H1 (cell line): Measurements from ENCODE around the gene COL6A6. TPM values are rescaled to one million over a fixed set of nuclear protein-coding genes. Genes with fewer than 3 reads are reported as not detected.

Experiments used
- CTCF ChIA-PET: fragments of 300-600 bp; sonication (Branson Sonifier 250); formaldehyde crosslinking; loops from one replicate; lab custom pipeline; 2021; ENCODE audit not compliant: partially characterized antibody; lab: Charles Lee
- POLR2A ChIA-PET: fragments of 300-600 bp; sonication (Branson Sonifier 250); formaldehyde crosslinking; loops from one replicate; lab custom pipeline; 2021; ENCODE audit warnings: inconsistent platforms; ENCODE audit not compliant: partially characterized antibody; lab: Charles Lee
- DNase-seq, 2 experiments: peaks; one replicate each; pipeline versions ENCODE4 v3.0.0 to v3.0.0-alpha.2; 2010 to 2022; ENCODE audit warnings: low spot score in 2 of 2, low read depth in 1 of 2, mixed read lengths in 1 of 2
- FAIRE-seq: peaks from 2 replicates; lab custom pipeline; 2011; peaks lifted over from hg19 to GRCh38; lab: Jason Lieb, UNC
- H2AFZ ChIP-seq: 2 replicates; pipeline ENCODE4 v1.8.1; 2012; ENCODE audit warnings: low read length, inconsistent platforms
- H2AK5ac ChIP-seq: 2 replicates; pipeline ENCODE4 v1.6.1; 2013; ENCODE audit warnings: low read depth, low read length
- H2BK120ac ChIP-seq: replicated peaks from 2 replicates; pipeline ENCODE3; 2013; ENCODE audit warnings: low read depth, low read length, inconsistent platforms
- H2BK12ac ChIP-seq: 2 replicates; pipeline ENCODE4 v1.6.1; 2013; ENCODE audit warnings: low read depth, low read length
- H2BK15ac ChIP-seq: 2 replicates; pipeline ENCODE4 v1.6.1; 2013; ENCODE audit warnings: low read length
- H2BK20ac ChIP-seq: 2 replicates; pipeline ENCODE4 v1.6.1; 2013; ENCODE audit warnings: low read length
- H2BK5ac ChIP-seq: 2 replicates; pipeline ENCODE4 v1.6.1; 2013; ENCODE audit warnings: low read depth, low read length
- H3K14ac ChIP-seq: 2 replicates; pipeline ENCODE4 v1.6.1; 2013; ENCODE audit warnings: inconsistent platforms; ENCODE audit not compliant: insufficient read length
- H3K18ac ChIP-seq: 2 replicates; pipeline ENCODE4 v1.6.1; 2013; ENCODE audit warnings: low read length; ENCODE audit errors: extremely low read depth
- H3K23ac ChIP-seq: 2 replicates; pipeline ENCODE4 v1.6.1; 2013; ENCODE audit warnings: inconsistent platforms; ENCODE audit not compliant: insufficient read length
- H3K23me2 ChIP-seq: 2 replicates; pipeline ENCODE4 v1.6.1; 2013; ENCODE audit warnings: low read depth, low read length
- H3K27ac ChIP-seq: 2 replicates; pipeline ENCODE4 v1.6.1; 2011; ENCODE audit warnings: low read depth, low read length, inconsistent platforms
- H3K27me3 ChIP-seq, 4 experiments: replicated peaks in 1 of 4; 1 replicate in 1 of 4; 2 replicates in 3 of 4; pipeline versions ENCODE4 v1.6.1 to v1.8.1; 2011 to 2013; ENCODE audit warnings: low read length in 3 of 4, mild to moderate bottlenecking in 3 of 4, inconsistent platforms in 2 of 4, mixed read lengths in 2 of 4, moderate library complexity in 1 of 4; ENCODE audit not compliant: control insufficient read depth in 3 of 4, insufficient read depth in 3 of 4; ENCODE audit errors: extremely low read depth in 1 of 4
- H3K36me3 ChIP-seq, 4 experiments: 2 replicates each; pipeline versions ENCODE4 v1.6.1 to v1.8.1; 2011 to 2013; ENCODE audit warnings: mild to moderate bottlenecking in 4 of 4, low read length in 3 of 4, moderate library complexity in 2 of 4, control low read depth in 1 of 4, inconsistent platforms in 1 of 4; ENCODE audit not compliant: insufficient read depth in 4 of 4, control insufficient read depth in 2 of 4
- H3K4ac ChIP-seq: replicated peaks from 2 replicates; pipeline ENCODE3; 2013; ENCODE audit warnings: low read length, low read depth, mixed read lengths, inconsistent platforms; ENCODE audit not compliant: insufficient read length
- H3K4me1 ChIP-seq, 4 experiments: replicated peaks in 1 of 4; 1 replicate in 1 of 4; 2 replicates in 3 of 4; pipeline versions ENCODE4 v1.6.1 to v1.8.1; 2011 to 2013; ENCODE audit warnings: low read length in 3 of 4, inconsistent platforms in 2 of 4, mixed read lengths in 1 of 4; ENCODE audit not compliant: insufficient read depth in 4 of 4, control insufficient read depth in 3 of 4
- H3K4me2 ChIP-seq, 2 experiments: 2 replicates each; pipeline versions ENCODE4 v1.6.1 to v1.8.1; 2011 to 2013; ENCODE audit warnings: low read depth in 2 of 2, low read length in 2 of 2, control low read depth in 1 of 2, inconsistent platforms in 1 of 2, mild to moderate bottlenecking in 1 of 2; ENCODE audit not compliant: insufficient read depth in 1 of 2
- H3K4me3 ChIP-seq, 4 experiments: fragments of 200-600, 300-600 bp in 1 of 4; sonication (generic), shearing (Covaris generic), sonication (Bioruptor Twin) in 1 of 4; 2 replicates each; pipeline versions ENCODE4 v1.5.1 to v1.8.1; 2011 to 2016; ENCODE audit warnings: low read length in 4 of 4, low read depth in 3 of 4, control low read depth in 2 of 4, inconsistent platforms in 2 of 4, mild to moderate bottlenecking in 2 of 4, mixed read lengths in 1 of 4, moderate library complexity in 1 of 4; ENCODE audit not compliant: insufficient read depth in 2 of 4; ENCODE audit errors: extremely low read depth in 1 of 4
- H3K56ac ChIP-seq: replicated peaks from 2 replicates; pipeline ENCODE3; 2013; ENCODE audit warnings: low read depth, mild to moderate bottlenecking, mixed read lengths, low read length, inconsistent platforms; ENCODE audit not compliant: insufficient read length
- H3K79me1 ChIP-seq: 2 replicates; pipeline ENCODE4 v1.6.1; 2013; ENCODE audit warnings: low read depth, low read length, control low read depth
- H3K79me2 ChIP-seq, 2 experiments: 2 replicates each; pipeline versions ENCODE4 v1.6.1 to v1.8.1; 2012 to 2013; ENCODE audit warnings: low read length in 2 of 2, mild to moderate bottlenecking in 2 of 2, inconsistent platforms in 1 of 2; ENCODE audit not compliant: insufficient read depth in 2 of 2, control insufficient read depth in 1 of 2
- H3K9ac ChIP-seq, 4 experiments: replicated peaks in 1 of 4; 1 replicate in 1 of 4; 2 replicates in 3 of 4; pipeline versions ENCODE4 v1.6.1 to v1.8.1; 2011 to 2013; ENCODE audit warnings: low read depth in 3 of 4, low read length in 3 of 4, control low read depth in 2 of 4, mild to moderate bottlenecking in 2 of 4, moderate library complexity in 2 of 4, inconsistent platforms in 1 of 4; ENCODE audit errors: extremely low read depth in 1 of 4
- H3K9me3 ChIP-seq, 2 experiments: 2 replicates each; pipeline versions ENCODE4 v1.6.1 to v1.8.1; 2012 to 2013; ENCODE audit warnings: mild to moderate bottlenecking in 2 of 2, moderate library complexity in 2 of 2, control low read depth in 1 of 2, inconsistent platforms in 1 of 2, low read depth in 1 of 2, low read length in 1 of 2, mixed read lengths in 1 of 2; ENCODE audit not compliant: insufficient read depth in 2 of 2
- H4K20me1 ChIP-seq, 2 experiments: replicated peaks in 1 of 2; 2 replicates each; pipeline versions ENCODE3 to v1.8.1; 2011 to 2013; ENCODE audit warnings: inconsistent platforms in 2 of 2, low read length in 2 of 2, mild to moderate bottlenecking in 1 of 2; ENCODE audit not compliant: insufficient read depth in 2 of 2, control insufficient read depth in 1 of 2
- H4K5ac ChIP-seq: 2 replicates; pipeline ENCODE4 v1.6.1; 2013; ENCODE audit warnings: low read length, low read depth, mixed read lengths, inconsistent platforms; ENCODE audit not compliant: insufficient read length
- H4K8ac ChIP-seq: 2 replicates; pipeline ENCODE4 v1.8.0; 2013; ENCODE audit warnings: mild to moderate bottlenecking, moderate library complexity, low read length, inconsistent platforms; ENCODE audit not compliant: insufficient read depth; ENCODE audit errors: extremely low read depth
- H4K91ac ChIP-seq: replicated peaks from 2 replicates; pipeline ENCODE3; 2013; ENCODE audit warnings: low read length, mixed read lengths, inconsistent platforms; ENCODE audit not compliant: insufficient read length
- CBX5 ChIP-seq: fragments of 300-800, 300-1000 bp; sonication (generic); IDR thresholded peaks from 2 replicates; pipeline ENCODE4 v1.7.1; 2016; ENCODE audit warnings: antibody characterized with exemption, low read length, low read depth
- CBX8 ChIP-seq: fragments of 300-800, 300-1000 bp; sonication (generic); IDR thresholded peaks from 2 replicates; pipeline ENCODE4 v1.7.1; 2016; ENCODE audit warnings: low read depth, low read length, borderline replicate concordance
- CEBPB ChIP-seq: IDR thresholded peaks from 2 replicates; pipeline ENCODE4 v1.6.1; 2012; ENCODE audit warnings: low read depth, low read length
- CHD2 ChIP-seq: IDR thresholded peaks from 2 replicates; pipeline ENCODE4 v1.6.1; 2012; ENCODE audit warnings: low read length, improper control_type of control experiment
- EZH2 ChIP-seq: fragments of 200-600 bp; sonication (generic); IDR thresholded peaks from 2 replicates; pipeline ENCODE4 v1.7.1; 2012; ENCODE audit warnings: low read depth, mild to moderate bottlenecking, moderate library complexity, low read length, inconsistent platforms; ENCODE audit not compliant: severe bottlenecking
- JUN ChIP-seq: IDR thresholded peaks from 2 replicates; pipeline ENCODE4 v1.6.1; 2011; ENCODE audit warnings: low read depth, mild to moderate bottlenecking, improper control_type of control experiment, low read length
- KDM1A ChIP-seq: fragments of 200-600, 300-600 bp; sonication (generic); IDR thresholded peaks from 2 replicates; pipeline ENCODE4 v1.7.1; 2016; ENCODE audit warnings: mild to moderate bottlenecking, low read length, borderline replicate concordance
- POU5F1 ChIP-seq: IDR thresholded peaks from 2 replicates; pipeline ENCODE4 v1.6.1; 2011; ENCODE audit warnings: low read depth, mild to moderate bottlenecking, low read length, moderate library complexity
- RAD21 ChIP-seq, 2 experiments: IDR thresholded peaks in 1 of 2; conservative IDR thresholded peaks in 1 of 2; 2 replicates each; pipeline ENCODE4 v1.6.1; 2011; ENCODE audit warnings: low read depth in 2 of 2, low read length in 2 of 2, improper control_type of control experiment in 1 of 2, inconsistent platforms in 1 of 2, mild to moderate bottlenecking in 1 of 2, moderate library complexity in 1 of 2
- SIN3A ChIP-seq, 2 experiments: IDR thresholded peaks in 1 of 2; conservative IDR thresholded peaks in 1 of 2; 2 replicates each; pipeline ENCODE4 v1.6.1; 2011 to 2012; ENCODE audit warnings: low read length in 2 of 2, improper control_type of control experiment in 1 of 2, low read depth in 1 of 2, mild to moderate bottlenecking in 1 of 2
- SIRT6 ChIP-seq: IDR thresholded peaks from one replicate; pipeline ENCODE4 v1.7.1; 2012; ENCODE audit warnings: low read length, inconsistent platforms
- SP1 ChIP-seq: IDR thresholded peaks from 2 replicates; pipeline ENCODE4 v1.6.1; 2011; ENCODE audit warnings: low read depth, low read length
- SRF ChIP-seq: IDR thresholded peaks from 2 replicates; pipeline ENCODE4 v1.6.1; 2011; ENCODE audit warnings: mild to moderate bottlenecking, low read depth, low read length, moderate library complexity
- WGBS, 2 experiments: shearing (Covaris generic) in 1 of 2; methylation state at CpG; one replicate each; pipeline versions ENCODE4 v1.1.6 to v1.1.7; 2013 to 2015; ENCODE audit warnings: low lambda C conversion rate in 2 of 2, mixed read lengths in 2 of 2, inconsistent platforms in 1 of 2, low coverage in 1 of 2, missing lambda C conversion rate in 1 of 2; ENCODE audit not compliant: insufficient replicate concordance in 2 of 2, insufficient coverage in 1 of 2, insufficient read length in 1 of 2; ENCODE audit errors: extremely low coverage in 1 of 2, missing lambda C conversion rate in 1 of 2; 5-methylcytosine and 5-hydroxymethylcytosine counted together
- polyA plus RNA-seq, 7 experiments: library from polyadenylated mRNA; depleted of rRNA in 3 of 7; stranded (reverse) in 5 of 7; unstranded in 2 of 7; fragments of >200 nt in 5 of 7; fragments of 200-250 nt in 2 of 7; gene quantifications; 1 replicate in 5 of 7; 2 replicates in 1 of 7; 4 replicates in 1 of 7; pipeline versions ENCODE4 v1.2.1 to v1.2.3, GENCODE V29; 2011 to 2013; ENCODE audit warnings: missing spikeins in 2 of 7, mixed read lengths in 2 of 7
- total RNA-seq: library from RNA; stranded (reverse); fragmentation: NEBNext Ultra II Directional; extraction: Animal tissue kit (Norgen Biotek cat#: 25700); gene quantifications from 2 replicates; pipeline ENCODE4 v1.2.1, GENCODE V29; 2021
- TF ChIP-seq, protein P1 (sequence below): IDR thresholded peaks from 2 replicates; pipeline ENCODE4 v1.6.1; 2012; ENCODE audit warnings: inconsistent platforms

The COL6A6 gene
- total and polyA plus RNA-seq, 2 of the 8 experiments (the other 6 are each of a cell fraction or from before 2014, with no cell fraction given): 0.02 to 0.09 TPM

DNA sequence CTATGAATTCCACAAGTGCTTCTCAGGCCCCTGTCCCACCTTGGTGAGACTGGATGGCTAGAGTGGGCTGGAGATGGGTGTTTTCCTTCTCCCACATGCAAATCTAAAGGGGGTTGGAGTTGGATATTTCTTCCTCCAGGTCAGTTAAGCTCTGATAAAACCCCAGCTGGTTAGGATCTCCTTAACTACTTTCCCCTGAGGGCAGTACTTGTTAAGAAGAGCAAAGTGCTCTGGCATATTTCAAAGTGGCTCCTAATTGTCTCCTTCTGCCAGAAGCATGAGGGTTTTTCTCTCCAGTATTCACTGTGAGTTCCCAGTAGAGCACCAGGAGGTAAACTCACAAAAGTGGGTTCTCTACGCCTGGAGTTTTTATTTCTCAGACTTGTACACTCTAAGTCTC, 31.4 kb downstream of the COL6A6 start:
- Histone ChIP-seq H3K9ac (no peak overlapping the region), H3K79me2 (no peaks in the 10 kb centered on the region), H3K56ac (no peak overlapping the region), H3K23ac (no peak overlapping the region), H3K14ac (no peak overlapping the region), H2BK120ac (no peak overlapping the region), H4K5ac (no peak overlapping the region), H4K91ac (no peak overlapping the region), H4K8ac (no peak overlapping the region), H2BK15ac (no peak overlapping the region), H3K9me3 (peaks cover 5 to 8% of the 10 kb centered on the region in 2 experiments; a peak in 1 of 4 replicates), H2AK5ac (no peak overlapping the region), H3K4ac (no peak overlapping the region), H3K27me3 (no peaks in the 10 kb centered on the region), H3K79me1 (no peaks in the 10 kb centered on the region), H2BK12ac (no peak overlapping the region), H2BK20ac (no peak overlapping the region), H3K18ac (no peak overlapping the region), H2BK5ac (no peak overlapping the region), H2AFZ (no peak overlapping the region), H3K4me1 (no peaks in the 10 kb centered on the region), H3K36me3 (peaks cover 0 to 4% (median 0%) of the 10 kb centered on the region in 4 experiments; a peak in 1 of 8 replicates), H3K4me3 (no peak overlapping the region), H3K23me2 (no peaks in the 10 kb centered on the region), H3K27ac (no peak overlapping the region), H3K4me2 (no peak overlapping the region), H4K20me1 (no peaks in the 10 kb centered on the region)
- no peak for FAIRE-seq
- TF ChIP-seq CEBPB (no peak), KDM1A (no peak), SP1 (no peak), SIRT6 (no peak), SIN3A (conservative IDR thresholded peaks at IDR 0.05 in 1 of 2, IDR thresholded peaks at IDR 0.05 in 1 of 2; ENCODE audit: low read depth in 1 of 2, low read length in 2 of 2) (no peak), CBX5 (no peak), JUN (no peak), EZH2 (no peak), RAD21 (IDR thresholded peaks at IDR 0.05 in 1 of 2, conservative IDR thresholded peaks at IDR 0.05 in 1 of 2; ENCODE audit: low read depth in 2 of 2, low read length in 2 of 2) (no peak), POU5F1 (no peak), CHD2 (no peak), SRF (no peak), CBX8 (no peak)
- TF ChIP-seq, protein P1, sequence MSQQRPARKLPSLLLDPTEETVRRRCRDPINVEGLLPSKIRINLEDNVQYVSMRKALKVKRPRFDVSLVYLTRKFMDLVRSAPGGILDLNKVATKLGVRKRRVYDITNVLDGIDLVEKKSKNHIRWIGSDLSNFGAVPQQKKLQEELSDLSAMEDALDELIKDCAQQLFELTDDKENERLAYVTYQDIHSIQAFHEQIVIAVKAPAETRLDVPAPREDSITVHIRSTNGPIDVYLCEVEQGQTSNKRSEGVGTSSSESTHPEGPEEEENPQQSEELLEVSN: no peak
- 94% methylated on average over 1 of the region's 1 CpG; no CpG with 5 or more reads in 1 of the 2 experiments for WGBS, 2 experiments
- DNase-seq: no peak
- ChIA-PET POLR2A (no interaction called here), CTCF (interaction anchor here (1.8 kb wide), 1 partner anchor 9 kb away, joined by 3 read pairs; no protein-coding TSS in a partner anchor)
